Dedifferentiated amniotic fluid mesenchymal stem cell (primary cell): ENCODE measurements around the gene SPANXN4.

Source experiments
- DNase-seq: peaks from one replicate; pipeline ENCODE4 v3.0.0-alpha.2; 2016; ENCODE audit errors: extremely low spot score

SPANXN4 gene

GRCh38 chrX:143025628-143026027 lies at the start of gene SPANXN4:
Gene SPANXN4, plus strand, starts transcription at chrX:143025928. Its CDS starts 87 bp downstream, at chrX:143026015.
- DNase-seq = no peak

GRCh38 chrX:142977128-142977914 lies 48.4 kb upstream of the SPANXN4 start:
- DNase-seq = no peak

GRCh38 chrX:142978130-142978684 lies 47.5 kb upstream of the SPANXN4 start:
- DNase-seq = no peak

GRCh38 chrX:142982679-142983078 lies 43.0 kb upstream of the SPANXN4 start:
- no peak for DNase-seq

GRCh38 chrX:142994988-142995387 lies 30.7 kb upstream of the SPANXN4 start:
- no peak for DNase-seq

- DNase-seq = no peak
Observed at GRCh38 chrX:142998447-142999198, 27.1 kb upstream of the SPANXN4 start.

GRCh38 chrX:142999199-142999701 lies 26.5 kb upstream of the SPANXN4 start:
- no peak for DNase-seq

GRCh38 chrX:143002206-143002605 lies 23.5 kb upstream of the SPANXN4 start:
- no peak for DNase-seq

GRCh38 chrX:143017272-143017671 lies 8.5 kb upstream of the SPANXN4 start:
- DNase-seq = no peak

- DNase-seq = no peak
Observed at GRCh38 chrX:143027275-143027674, 1.5 kb downstream of the SPANXN4 start.

GRCh38 chrX:143047511-143047910 lies 21.8 kb downstream of the SPANXN4 start:
- no peak for DNase-seq

- no peak for DNase-seq
Observed at GRCh38 chrX:143058120-143058519, 32.4 kb downstream of the SPANXN4 start.

GRCh38 chrX:143081231-143081630 lies 55.5 kb downstream of the SPANXN4 start:
- DNase-seq = no peak

GRCh38 chrX:143082537-143082936 lies 56.8 kb downstream of the SPANXN4 start:
- no peak for DNase-seq
